HG03097 (cell line): ENCODE measurements around the gene RAD18.

Experiments
- ATAC-seq: cut with Tn5 transposase; IDR thresholded peaks from one replicate; pipeline ENCODE4 v1.9.1; 2021; ENCODE audit not compliant: unreplicated experiment, low FRiP score

Gene RAD18

GRCh38 chr3:8985876-8986275 lies 22.6 kb upstream of the RAD18 start:
- ATAC-seq: no peak

- no peak for ATAC-seq
Observed at GRCh38 chr3:8985411-8985831, 22.1 kb upstream of the RAD18 start.

GRCh38 chr3:8984526-8984925 lies 21.3 kb upstream of the RAD18 start:
- ATAC-seq: no peak

- ATAC-seq: no peak
Observed at GRCh38 chr3:8984081-8984480, 20.8 kb upstream of the RAD18 start.

GRCh38 chr3:8983591-8983990 lies 20.3 kb upstream of the RAD18 start:
- ATAC-seq: no peak

- ATAC-seq: no peak
Observed at GRCh38 chr3:8983026-8983425, 19.8 kb upstream of the RAD18 start.

- no peak for ATAC-seq
Observed at GRCh38 chr3:8982509-8982908, 19.2 kb upstream of the RAD18 start.

- no peak for ATAC-seq
Observed at GRCh38 chr3:8981700-8982099, 18.4 kb upstream of the RAD18 start.

GRCh38 chr3:8981296-8981695 lies 18.0 kb upstream of the RAD18 start:
- ATAC-seq: no peak

- ATAC-seq: no peak
Observed at GRCh38 chr3:8980756-8981257, 17.5 kb upstream of the RAD18 start.

- ATAC-seq: no peak
Observed at GRCh38 chr3:8979262-8979661, 16.0 kb upstream of the RAD18 start.

- ATAC-seq: no peak
Observed at GRCh38 chr3:8978551-8978950, 15.3 kb upstream of the RAD18 start.

- no peak for ATAC-seq
Observed at GRCh38 chr3:8976540-8977182, 13.4 kb upstream of the RAD18 start.

- ATAC-seq: no peak
Observed at GRCh38 chr3:8975081-8976020, 12.1 kb upstream of the RAD18 start.

GRCh38 chr3:8974458-8974857 lies 11.2 kb upstream of the RAD18 start:
- ATAC-seq: no peak

- ATAC-seq: no peak
Observed at GRCh38 chr3:8972639-8973038, 9.4 kb upstream of the RAD18 start.

- ATAC-seq: no peak
Observed at GRCh38 chr3:8970971-8971589, 7.8 kb upstream of the RAD18 start.

GRCh38 chr3:8969241-8969640 lies 6.0 kb upstream of the RAD18 start:
- ATAC-seq: no peak

- no peak for ATAC-seq
Observed at GRCh38 chr3:8968375-8968882, 5.2 kb upstream of the RAD18 start.

- ATAC-seq: no peak
Observed at GRCh38 chr3:8967553-8967952, 4.3 kb upstream of the RAD18 start.

- no peak for ATAC-seq
Observed at GRCh38 chr3:8966820-8967348, 3.6 kb upstream of the RAD18 start.
